Skeletal muscle tissue (tissue), 4 donors: ENCODE measurements around the gene TSPAN14. TPM values are rescaled to one million over a fixed set of nuclear protein-coding genes. Genes with fewer than 3 reads are reported as not detected.

Experiments used
- H3K27ac ChIP-seq: one replicate; pipeline ENCODE4 v1.7.0; 2013; ENCODE audit warnings: mild to moderate bottlenecking, low read depth, low read length, inconsistent platforms
- H3K27me3 ChIP-seq, 3 donors: one replicate each; pipeline ENCODE4 v1.7.0; 2013; ENCODE audit warnings: low read length in 3 of 3; ENCODE audit not compliant: control insufficient read depth in 3 of 3, insufficient read depth in 3 of 3
- H3K36me3 ChIP-seq, 3 donors: one replicate each; pipeline ENCODE4 v1.7.0; 2013; ENCODE audit warnings: low read length in 3 of 3; ENCODE audit not compliant: control insufficient read depth in 3 of 3, insufficient read depth in 3 of 3
- H3K4me1 ChIP-seq, 3 donors: one replicate each; pipeline ENCODE4 v1.7.0; 2013; ENCODE audit warnings: low read length in 3 of 3, mild to moderate bottlenecking in 3 of 3; ENCODE audit not compliant: control insufficient read depth in 3 of 3, insufficient read depth in 3 of 3
- H3K4me3 ChIP-seq, 3 donors: one replicate each; pipeline ENCODE4 v1.7.0; 2013; ENCODE audit warnings: low read length in 3 of 3
- H3K9ac ChIP-seq, 3 donors: one replicate each; pipeline ENCODE4 v1.7.0; 2013; ENCODE audit warnings: low read length in 3 of 3, mild to moderate bottlenecking in 3 of 3, moderate library complexity in 2 of 3, low read depth in 1 of 3
- H3K9me3 ChIP-seq, 3 donors: one replicate each; pipeline ENCODE4 v1.7.0; 2013; ENCODE audit warnings: low read length in 3 of 3; ENCODE audit not compliant: control insufficient read depth in 3 of 3
- total RNA-seq: library from RNA; depleted of rRNA; stranded (reverse); fragments of >200 nt; gene quantifications from one replicate; pipeline ENCODE4 v1.2.3, GENCODE V29; 2014
- donor health status: Osteomylitis.

TSPAN14 gene
- 6.3 TPM for total RNA-seq

GRCh38 chr10:80453842-80454512, at the start of gene TSPAN14:
TSPAN14 (plus strand) TSS chr10:80454310; CDS start chr10:80489234, 34,924 bp downstream.
- H3K4me3 ChIP-seq, result peak within 1 kb of the TSS; percentile 81 to 85 (median 82)
- H3K4me1 ChIP-seq, result peaks cover 32 to 40% (median 36%) of the 10 kb centered on the region in 3 donors
- H3K36me3 ChIP-seq, result peaks cover 0 to 2% (median 0%) of the 10 kb centered on the region in 3 donors
- no peaks in the 10 kb centered on the region for H3K27me3 ChIP-seq
- H3K27ac ChIP-seq, result peak within 1 kb of the TSS; percentile 88
- H3K9me3 ChIP-seq, result no peaks in the 10 kb centered on the region
- peak within 1 kb of the TSS; percentile 81 to 88 (median 86) for H3K9ac ChIP-seq

GRCh38 chr10:80405035-80405434, 49.1 kb upstream of the TSPAN14 start:
- Histone ChIP-seq H3K27me3 (no peaks in the 10 kb centered on the region), H3K27ac (no peak overlapping the region), H3K9me3 (no peaks in the 10 kb centered on the region), H3K4me1 (peaks cover 19 to 24% (median 19%) of the 10 kb centered on the region in 3 donors), H3K36me3 (no peaks in the 10 kb centered on the region), H3K9ac (no peak overlapping the region), H3K4me3 (no peak overlapping the region)

GRCh38 chr10:80405626-80406025, 48.5 kb upstream of the TSPAN14 start:
- H3K9ac ChIP-seq, result no peak overlapping the region
- no peak overlapping the region for H3K4me3 ChIP-seq
- no peaks in the 10 kb centered on the region for H3K36me3 ChIP-seq
- peaks cover 25 to 28% (median 25%) of the 10 kb centered on the region in 3 donors for H3K4me1 ChIP-seq
- H3K27me3 ChIP-seq, result no peaks in the 10 kb centered on the region
- no peaks in the 10 kb centered on the region for H3K9me3 ChIP-seq
- peak overlapping the region; percentile 41 for H3K27ac ChIP-seq

GRCh38 chr10:80406204-80406603, 47.9 kb upstream of the TSPAN14 start:
- Histone ChIP-seq H3K9me3 (no peaks in the 10 kb centered on the region), H3K9ac (no peak overlapping the region), H3K27ac (peak overlapping the region; percentile 41), H3K36me3 (no peaks in the 10 kb centered on the region), H3K4me3 (no peak overlapping the region), H3K27me3 (no peaks in the 10 kb centered on the region), H3K4me1 (peaks cover 31 to 32% (median 31%) of the 10 kb centered on the region in 3 donors)

GRCh38 chr10:80407812-80408241, 46.3 kb upstream of the TSPAN14 start:
- Histone ChIP-seq H3K4me3 (peak overlapping the region; percentile 76 to 86 (median 86)), H3K27ac (peak overlapping the region; percentile 75), H3K9ac (peak overlapping the region; percentile 74 to 87 (median 85)), H3K4me1 (peaks cover 33 to 43% (median 36%) of the 10 kb centered on the region in 3 donors), H3K27me3 (no peaks in the 10 kb centered on the region), H3K9me3 (no peaks in the 10 kb centered on the region), H3K36me3 (no peaks in the 10 kb centered on the region)

- Histone ChIP-seq H3K27ac (peak within 1 kb of the TSS; percentile 75), H3K9ac (peak within 1 kb of the TSS; percentile 74 to 87 (median 85)), H3K4me3 (peak within 1 kb of the TSS; percentile 76 to 86 (median 86)), H3K9me3 (no peaks in the 10 kb centered on the region), H3K36me3 (no peaks in the 10 kb centered on the region), H3K4me1 (peaks cover 36 to 43% (median 40%) of the 10 kb centered on the region in 3 donors), H3K27me3 (no peaks in the 10 kb centered on the region)
Observed at GRCh38 chr10:80408242-80409101, 45.6 kb upstream of the TSPAN14 start, which contains the start of gene PRXL2A. PRXL2A (plus strand) TSS chr10:80408551; CDS start chr10:80420468, 11,917 bp downstream.

- H3K4me3 ChIP-seq, result peak overlapping the region; percentile 76 to 86 (median 86)
- no peaks in the 10 kb centered on the region for H3K9me3 ChIP-seq
- peaks cover 42 to 48% (median 46%) of the 10 kb centered on the region in 3 donors for H3K4me1 ChIP-seq
- peak overlapping the region; percentile 75 for H3K27ac ChIP-seq
- H3K36me3 ChIP-seq, result no peaks in the 10 kb centered on the region
- no peaks in the 10 kb centered on the region for H3K27me3 ChIP-seq
- peak overlapping the region; percentile 73 to 85 (median 74) for H3K9ac ChIP-seq
Observed at GRCh38 chr10:80409121-80409520, 45.0 kb upstream of the TSPAN14 start.

- H3K9me3 ChIP-seq, result no peaks in the 10 kb centered on the region
- H3K27ac ChIP-seq, result no peak overlapping the region
- peaks cover 49 to 56% (median 55%) of the 10 kb centered on the region in 3 donors for H3K4me1 ChIP-seq
- H3K27me3 ChIP-seq, result no peaks in the 10 kb centered on the region
- peak overlapping the region in 1 of 3 donors; percentile 54 for H3K9ac ChIP-seq
- H3K36me3 ChIP-seq, result no peaks in the 10 kb centered on the region
- H3K4me3 ChIP-seq, result peak overlapping the region in 1 of 3 donors; percentile 22
Observed at GRCh38 chr10:80410122-80410521, 44.0 kb upstream of the TSPAN14 start.

- peak overlapping the region in 1 of 3 donors; percentile 54 for H3K9ac ChIP-seq
- no peak overlapping the region for H3K4me3 ChIP-seq
Observed at GRCh38 chr10:80410578-80411145, 43.4 kb upstream of the TSPAN14 start.

More at GRCh38 chr10:80410578-80411145, 43.4 kb upstream of the TSPAN14 start:
- H3K27me3 ChIP-seq, result no peaks in the 10 kb centered on the region
- no peaks in the 10 kb centered on the region for H3K36me3 ChIP-seq
- peaks cover 46 to 61% (median 56%) of the 10 kb centered on the region in 3 donors for H3K4me1 ChIP-seq
- no peaks in the 10 kb centered on the region for H3K9me3 ChIP-seq
- H3K27ac ChIP-seq, result no peak overlapping the region
